ENCODE data around the gene CTAGE8.
"Not testable (repeated sequence)": the region's sequence is repeated elsewhere in the genome, so short reads cannot be mapped to it uniquely, and the experiment has no call there.

CTAGE8 gene

GRCh38 chr7:144269188-144269587 is at the start of gene CTAGE8:
TSS of gene CTAGE8 (minus strand) at chr7:144269288. CDS start at chr7:144269250, 38 bp downstream.
- not testable (repeated sequence) for DNase-seq (ENCODE audit: low read depth)

DNA sequence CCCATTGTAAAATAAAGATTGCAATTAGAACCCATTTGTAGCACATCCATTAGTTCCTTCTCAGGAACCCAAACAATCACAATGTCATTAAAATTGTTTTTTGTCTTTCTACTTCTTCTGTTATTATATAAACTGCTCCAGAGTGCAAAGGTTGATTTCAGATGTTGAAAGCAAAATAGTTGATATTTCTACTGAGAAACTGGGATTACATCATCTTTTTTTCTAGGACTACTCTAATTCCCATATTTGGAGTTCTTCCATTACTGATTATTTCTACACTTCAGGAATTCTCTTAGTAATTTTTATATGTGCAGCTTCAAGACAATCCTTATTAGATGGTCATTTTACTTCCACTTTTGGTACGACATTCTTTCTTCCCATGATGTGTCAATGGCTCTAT is 48.4 kb upstream of the CTAGE8 start:
- DNase-seq (ENCODE audit: low read depth), result not testable (repeated sequence)

GRCh38 chr7:144311872-144312469 is 42.9 kb upstream of the CTAGE8 start, which contains the start of gene OR2A1:
TSS of gene OR2A1 (plus strand) at chr7:144312419. CDS start at chr7:144318125, 5,706 bp downstream.
- not testable (repeated sequence) for DNase-seq (ENCODE audit: low read depth)

GRCh38 chr7:144311218-144311617 is 42.1 kb upstream of the CTAGE8 start:
- DNase-seq (ENCODE audit: low read depth), result not testable (repeated sequence)

DNA sequence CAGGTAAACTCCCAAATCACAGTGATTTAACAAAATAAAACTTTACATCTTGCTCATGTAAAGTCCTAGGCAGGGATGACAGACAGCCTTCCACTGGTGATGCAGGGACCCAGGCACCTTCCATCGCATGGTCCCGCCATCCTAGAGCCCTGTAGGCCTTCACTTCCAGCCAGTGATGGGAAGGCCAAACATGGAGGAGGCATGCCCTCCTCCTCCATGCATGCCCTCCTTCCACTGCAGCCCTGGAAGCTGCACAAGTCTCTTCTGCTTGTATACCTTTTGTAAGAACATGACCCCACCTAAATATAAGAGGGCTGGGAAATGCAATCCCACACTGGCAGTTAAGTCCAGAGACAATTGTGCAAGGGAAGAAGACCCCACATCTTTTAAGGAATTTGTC is 40.6 kb upstream of the CTAGE8 start:
- DNase-seq (ENCODE audit: low read depth), result not testable (repeated sequence)

DNA sequence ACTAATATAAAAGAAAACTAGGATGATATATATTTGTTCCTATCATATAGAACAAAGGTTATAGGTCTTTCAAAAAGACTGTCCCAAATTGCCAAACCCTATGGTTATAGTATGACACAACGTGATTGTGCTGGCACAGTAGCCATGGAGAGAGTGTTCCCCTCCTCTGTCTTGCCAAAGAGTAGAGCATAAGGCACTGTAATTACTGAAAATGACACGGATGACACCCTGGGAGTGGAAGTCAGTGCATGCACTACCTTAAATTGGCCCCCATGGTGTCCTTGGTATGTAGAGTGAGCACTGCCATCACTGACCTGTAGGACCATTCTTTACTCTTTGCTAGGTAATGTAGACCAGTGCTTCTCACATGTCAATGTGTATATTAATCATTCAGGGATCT is 36.1 kb upstream of the CTAGE8 start:
- DNase-seq (ENCODE audit: low read depth), result not testable (repeated sequence)

DNA sequence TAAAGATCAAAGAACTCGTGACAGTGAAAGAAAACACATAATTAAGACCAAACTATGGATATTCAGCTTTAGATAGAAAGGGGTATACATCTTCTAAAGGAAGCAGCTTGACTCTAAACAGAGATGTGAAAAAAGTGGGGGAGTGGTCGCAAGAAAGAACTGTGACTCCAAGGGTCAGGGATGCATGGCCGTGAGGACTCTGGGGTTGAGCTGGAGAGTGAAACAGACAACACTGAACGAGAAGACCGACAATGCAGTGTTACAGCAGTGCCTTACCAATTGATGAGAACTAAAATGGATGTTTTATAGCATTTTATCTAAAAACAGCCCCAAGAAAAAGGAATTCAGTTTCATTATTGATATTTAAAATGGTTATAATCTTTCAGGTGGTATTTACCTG is 34.5 kb upstream of the CTAGE8 start:
- not testable (repeated sequence) for DNase-seq (ENCODE audit: low read depth)

GRCh38 chr7:144302578-144303303 is 33.7 kb upstream of the CTAGE8 start:
- DNase-seq (ENCODE audit: low read depth), result not testable (repeated sequence)

DNA sequence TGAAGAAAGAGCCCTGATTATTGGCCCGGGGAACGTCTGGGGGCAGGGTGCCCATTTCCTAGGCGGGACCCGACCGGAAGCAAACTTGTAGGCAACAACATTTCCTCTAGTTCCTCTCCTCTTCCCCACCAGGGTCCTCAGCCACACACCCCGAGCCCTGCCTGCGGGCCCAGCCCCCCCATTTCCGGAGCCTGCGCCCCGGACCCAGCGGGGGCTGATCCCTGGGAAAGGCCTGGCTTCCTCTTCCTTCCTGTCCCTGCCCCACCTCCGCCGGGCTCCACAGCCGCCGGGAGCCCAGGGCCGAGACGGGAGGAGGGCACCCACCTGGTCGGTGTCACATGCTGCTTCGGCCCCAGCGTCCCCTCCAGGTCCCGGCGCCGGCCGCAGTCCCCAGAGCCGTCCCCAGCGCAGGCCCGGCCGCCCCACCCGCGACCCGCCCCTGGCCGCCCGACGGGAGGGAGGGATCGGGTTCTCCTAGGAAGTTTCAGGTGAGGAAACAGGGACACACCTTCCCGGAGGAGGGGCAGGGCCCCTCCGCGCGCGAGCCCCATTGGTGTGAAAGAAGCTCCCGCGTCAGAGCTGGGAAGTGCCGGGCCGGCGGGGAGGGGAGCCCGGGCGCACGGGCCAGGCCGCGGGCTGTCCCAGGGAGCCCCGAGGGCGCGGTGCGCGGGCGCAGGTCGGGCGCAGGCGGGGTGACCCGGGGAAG is 24.9 kb upstream of the CTAGE8 start:
- DNase-seq (ENCODE audit: low read depth), result not testable (repeated sequence)

GRCh38 chr7:144292384-144293161 is 23.5 kb upstream of the CTAGE8 start:
- DNase-seq (ENCODE audit: low read depth), result not testable (repeated sequence)

DNA sequence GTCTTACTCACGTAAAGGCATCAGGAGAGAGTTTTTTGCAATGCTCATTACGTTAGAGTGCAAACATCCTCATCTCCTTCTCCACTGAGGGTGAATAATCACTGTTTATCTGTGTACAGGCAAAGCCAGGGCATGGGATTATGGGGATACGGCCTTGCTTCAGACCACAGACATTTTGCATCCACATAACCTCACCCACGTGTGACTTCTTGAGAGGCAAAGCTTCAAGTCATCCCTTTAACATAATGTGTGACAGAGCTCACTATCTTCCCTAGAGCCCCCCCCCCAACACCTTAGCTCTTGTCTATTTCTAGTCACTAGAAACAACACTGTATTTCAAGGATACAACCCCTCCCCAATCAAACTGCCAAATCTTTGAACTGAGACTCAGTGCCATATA is 22.5 kb upstream of the CTAGE8 start:
- not testable (repeated sequence) for DNase-seq (ENCODE audit: low read depth)

DNA sequence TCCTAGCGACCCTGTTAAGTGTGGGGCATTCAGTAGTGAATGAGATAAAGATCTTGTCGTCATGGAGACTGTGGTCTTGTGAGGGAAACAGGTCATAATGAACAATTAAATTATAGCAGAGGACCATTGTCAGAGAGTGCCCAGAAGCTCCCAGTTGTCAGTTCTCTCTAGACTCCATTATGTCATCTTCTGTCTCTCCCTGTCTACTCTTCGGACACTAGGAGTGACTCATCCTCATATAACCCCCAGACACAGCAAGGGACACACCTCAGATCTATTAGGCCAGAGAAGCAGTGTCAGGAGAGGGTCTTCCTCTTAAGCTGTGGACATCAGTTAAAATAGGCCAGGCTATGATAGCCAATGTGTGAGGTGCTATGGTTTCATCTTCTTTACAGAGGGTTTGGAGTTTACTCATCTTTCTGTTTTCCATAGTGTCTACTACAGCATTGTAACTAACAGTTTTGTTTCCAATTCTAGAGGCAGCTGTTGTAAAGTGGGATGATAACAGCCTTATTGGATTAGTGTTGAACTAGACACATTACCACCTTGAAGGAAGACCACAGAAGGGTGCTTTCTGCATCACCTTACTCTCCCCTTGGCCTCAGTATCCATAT is 18.2 kb upstream of the CTAGE8 start:
- DNase-seq (ENCODE audit: low read depth), result not testable (repeated sequence)

DNA sequence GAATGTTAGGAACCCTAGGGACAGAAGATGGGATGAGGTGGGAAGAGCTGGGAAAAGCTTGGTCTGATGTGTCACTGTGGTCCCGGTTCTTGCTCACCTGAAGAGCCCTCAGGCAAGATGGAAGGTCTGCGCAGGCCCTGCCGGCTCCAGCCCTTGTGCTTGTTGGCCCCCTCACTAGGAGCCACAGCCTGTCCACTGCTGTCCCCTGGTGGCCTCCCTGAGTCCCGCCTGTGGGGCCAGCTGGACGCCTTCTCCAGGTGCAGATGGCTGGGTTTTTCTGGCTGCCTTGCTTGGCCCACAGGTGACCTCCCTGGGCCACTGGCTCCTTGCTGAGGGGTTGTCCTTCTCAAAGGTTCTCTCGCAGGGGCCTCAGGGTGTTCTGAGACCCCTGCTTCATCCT is 14.6 kb upstream of the CTAGE8 start:
- DNase-seq (ENCODE audit: low read depth), result not testable (repeated sequence)

DNA sequence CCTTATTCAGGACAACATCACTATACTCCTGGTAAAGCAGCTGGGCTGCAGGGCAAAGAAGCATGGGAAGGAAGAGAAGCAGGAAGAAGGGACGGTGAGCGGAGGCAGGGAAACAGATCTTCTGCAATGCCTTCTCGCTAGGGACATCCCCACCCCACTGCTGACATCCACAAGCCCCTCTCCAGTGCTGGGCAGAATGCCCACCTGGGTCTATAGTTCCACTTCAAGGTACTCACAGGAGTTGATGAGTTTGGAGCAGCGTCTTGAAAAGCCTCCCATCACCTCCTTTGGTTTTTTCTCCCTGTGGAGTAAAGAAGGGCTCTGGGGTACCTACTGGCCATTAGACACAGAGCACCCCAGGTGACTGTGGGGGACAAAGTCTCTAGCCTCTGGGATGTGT is 13.4 kb upstream of the CTAGE8 start:
- not testable (repeated sequence) for DNase-seq (ENCODE audit: low read depth)

GRCh38 chr7:144281981-144282380 is 12.9 kb upstream of the CTAGE8 start:
- not testable (repeated sequence) for DNase-seq (ENCODE audit: low read depth)

DNA sequence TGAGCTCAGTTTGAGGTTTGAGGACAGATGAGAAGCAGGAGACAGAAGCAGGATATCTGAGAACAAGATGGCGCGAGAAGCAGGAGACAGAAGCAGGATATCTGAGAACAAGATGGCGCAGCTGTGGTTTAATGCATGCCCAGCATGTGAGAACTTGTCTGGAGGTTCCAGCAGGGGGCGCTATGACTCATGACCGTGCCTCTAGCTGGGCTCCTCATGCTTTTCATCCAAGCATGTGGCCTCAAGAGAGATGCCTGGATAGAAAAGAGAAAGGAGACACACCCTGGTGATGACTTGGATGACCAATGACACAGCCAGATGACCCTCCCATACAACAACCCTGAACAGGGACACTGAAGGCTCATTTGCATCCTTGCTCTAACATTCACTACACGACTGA is 10.9 kb upstream of the CTAGE8 start:
- DNase-seq (ENCODE audit: low read depth), result not testable (repeated sequence)

DNA sequence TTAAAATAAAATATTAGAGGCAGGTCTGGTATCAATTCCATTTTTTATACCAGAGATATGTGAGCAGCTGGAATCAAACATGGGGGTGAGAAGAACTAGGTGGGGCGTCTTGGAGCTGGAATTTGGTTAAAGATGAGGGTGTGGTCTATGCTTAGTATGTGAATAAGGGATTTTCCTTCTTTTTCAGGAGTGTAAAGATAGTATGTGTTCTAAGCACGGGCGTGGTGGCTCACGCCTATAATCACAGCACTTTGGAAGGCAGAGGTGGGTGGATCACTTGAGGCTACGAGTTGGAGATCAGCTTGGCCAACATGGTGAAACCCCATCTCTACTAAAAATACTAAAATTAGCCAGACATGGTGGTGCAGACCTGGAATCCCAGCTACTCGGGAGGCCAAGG is 6.2 kb upstream of the CTAGE8 start:
- DNase-seq (ENCODE audit: low read depth), result not testable (repeated sequence)

GRCh38 chr7:144264692-144265091 is 4.4 kb downstream of the CTAGE8 start, which contains the start of gene OR2A7:
TSS of gene OR2A7 (minus strand) at chr7:144264792. CDS start at chr7:144259628, 5,164 bp downstream.
- not testable (repeated sequence) for DNase-seq (ENCODE audit: low read depth)

- not testable (repeated sequence) for DNase-seq (ENCODE audit: low read depth)
Measured at GRCh38 chr7:144262128-144262527, 7.0 kb downstream of the CTAGE8 start.

DNA sequence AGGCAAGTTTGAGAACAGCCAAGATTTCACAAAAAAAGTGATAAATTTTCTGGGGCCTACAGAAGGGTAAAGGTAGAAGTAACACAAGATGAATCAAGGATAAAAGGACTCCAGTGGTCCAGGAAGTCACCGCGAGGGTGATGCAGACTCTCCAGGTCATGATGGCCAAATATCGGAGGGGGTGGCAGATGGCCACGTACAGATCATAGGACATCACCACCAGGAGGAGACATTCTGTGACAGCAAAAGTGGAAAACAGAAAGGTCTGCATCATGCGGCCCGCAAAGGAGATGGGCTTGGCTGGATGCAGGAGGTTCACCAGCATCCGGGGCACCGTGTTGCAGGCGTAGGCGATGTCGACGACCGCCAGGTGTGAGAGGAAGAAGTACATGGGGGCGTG is 10.0 kb downstream of the CTAGE8 start:
- not testable (repeated sequence) for DNase-seq (ENCODE audit: low read depth)

DNA sequence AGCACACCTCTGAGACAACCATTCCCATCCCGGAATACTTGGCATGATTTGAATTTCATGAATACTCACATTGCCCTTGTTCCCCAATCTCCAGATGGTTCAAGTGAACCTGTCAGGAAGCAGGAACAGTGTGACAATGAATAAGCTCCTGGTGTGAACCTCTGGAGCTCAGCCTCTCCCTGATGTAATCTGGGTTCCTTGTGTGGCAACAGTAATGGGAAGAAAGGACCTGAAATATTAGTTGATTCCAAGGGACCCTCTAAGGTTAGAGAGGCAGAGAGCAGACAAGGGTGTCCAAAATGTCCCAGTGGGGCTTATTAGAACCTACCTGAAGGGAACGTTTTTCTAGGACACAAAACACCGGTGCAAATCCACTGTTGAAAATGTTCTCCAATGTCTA is 13.0 kb downstream of the CTAGE8 start:
- DNase-seq (ENCODE audit: low read depth), result no peak
